GM23338 (cell line): ENCODE measurements around the gene HACL1. TPM values are rescaled to one million over a fixed set of nuclear protein-coding genes. Genes with fewer than 3 reads are reported as not detected.

Source experiments
- ATAC-seq: fragments of 200-7000 bp; cut with Tn5 transposase; 3 replicates; pipeline ENCODE4 v1.9.1; 2020
- DNase-seq: peaks from one replicate; pipeline ENCODE4 v3.0.0-alpha.2; 2015; ENCODE audit warnings: low spot score
- H2AFZ ChIP-seq: fragments of 200-600 bp; sonication (generic); 2 replicates; pipeline ENCODE4 v1.8.0; 2016; ENCODE audit warnings: antibody characterized with exemption, mild to moderate bottlenecking, moderate library complexity
- H3F3A ChIP-seq: fragments of 200-600 bp; sonication (generic); replicated peaks from 2 replicates; pipeline ENCODE4 v1.8.0; 2017; ENCODE audit warnings: antibody characterized with exemption, mixed run types, low read depth
- H3K27ac ChIP-seq: fragments of 200-600 bp; sonication (generic); 2 replicates; pipeline ENCODE4 v1.6.1; 2016; ENCODE audit warnings: low read depth
- H3K27me3 ChIP-seq: fragments of 200-600 bp; sonication (generic); 2 replicates; pipeline ENCODE4 v1.8.0; 2016; ENCODE audit warnings: mild to moderate bottlenecking, mixed run types, moderate library complexity; ENCODE audit not compliant: insufficient read depth
- H3K36me3 ChIP-seq: fragments of 200-600 bp; sonication (generic); 2 replicates; pipeline ENCODE4 v1.8.0; 2016; ENCODE audit warnings: mild to moderate bottlenecking; ENCODE audit not compliant: insufficient read depth
- H3K4me1 ChIP-seq: fragments of 200-600 bp; sonication (generic); 2 replicates; pipeline ENCODE4 v1.8.0; 2016; ENCODE audit warnings: mild to moderate bottlenecking, moderate library complexity; ENCODE audit not compliant: insufficient read depth
- H3K4me2 ChIP-seq: fragments of 200-600 bp; sonication (generic); 2 replicates; pipeline ENCODE4 v1.7.1; 2017; ENCODE audit warnings: mixed run types
- H3K4me3 ChIP-seq: fragments of 200-600 bp; sonication (generic); 2 replicates; pipeline ENCODE4 v1.6.1; 2016; ENCODE audit warnings: mixed run types
- H3K79me2 ChIP-seq: fragments of 200-600 bp; sonication (generic); replicated peaks from 2 replicates; pipeline ENCODE4 v1.8.0; 2017; ENCODE audit warnings: mild to moderate bottlenecking; ENCODE audit not compliant: insufficient read depth
- H3K9me2 ChIP-seq: fragments of 200-600 bp; sonication (generic); 2 replicates; pipeline ENCODE4 v1.8.0; 2017; ENCODE audit not compliant: insufficient read depth
- H4K20me1 ChIP-seq: fragments of 200-600 bp; sonication (generic); replicated peaks from 2 replicates; pipeline ENCODE4 v1.8.0; 2017; ENCODE audit warnings: mild to moderate bottlenecking; ENCODE audit not compliant: insufficient read depth
- H3K27ac Mint-ChIP-seq: 2 replicates; pipeline ENCODE4 v1.8.0; 2020; ENCODE audit warnings: inconsistent platforms, mild to moderate bottlenecking, moderate library complexity, mixed read lengths
- H3K27me3 Mint-ChIP-seq: 3 replicates; pipeline ENCODE4 v1.8.0; 2022; ENCODE audit warnings: low read depth, mild to moderate bottlenecking, moderate library complexity, mixed read lengths, inconsistent platforms; ENCODE audit not compliant: insufficient read depth, poor library complexity
- H3K36me3 Mint-ChIP-seq: 3 replicates; pipeline ENCODE4 v1.8.0; 2021; ENCODE audit warnings: low read depth, mild to moderate bottlenecking, inconsistent platforms, moderate library complexity, mixed read lengths
- H3K4me1 Mint-ChIP-seq: 3 replicates; pipeline ENCODE4 v1.8.0; 2020; ENCODE audit warnings: mild to moderate bottlenecking, inconsistent platforms, mixed read lengths
- H3K4me3 Mint-ChIP-seq: 3 replicates; pipeline ENCODE4 v1.8.0; 2021; ENCODE audit warnings: moderate library complexity, mild to moderate bottlenecking, inconsistent platforms, mixed read lengths
- H3K9me3 Mint-ChIP-seq: 3 replicates; pipeline ENCODE4 v1.8.0; 2020; ENCODE audit warnings: moderate library complexity, mild to moderate bottlenecking, inconsistent platforms, mixed read lengths
- CREB1 ChIP-seq: fragments of 250-450 bp; sonication (Bioruptor Pico); IDR thresholded peaks from 2 replicates; pipeline ENCODE4 v1.5.0; 2020; ENCODE audit warnings: low read depth, mild to moderate bottlenecking, moderate library complexity
- ETS1 ChIP-seq: IDR thresholded peaks from 2 replicates; pipeline ENCODE4 v1.6.1; 2016; ENCODE audit warnings: antibody characterized with exemption
- EZH2 ChIP-seq: fragments of 200-600 bp; sonication (generic); IDR thresholded peaks from one replicate; pipeline ENCODE4 v1.8.0; 2017; ENCODE audit warnings: antibody characterized with exemption, mild to moderate bottlenecking, low read depth; ENCODE audit not compliant: unreplicated experiment
- EZH2phosphoT487 ChIP-seq: fragments of 200-600 bp; sonication (generic); IDR thresholded peaks from one replicate; pipeline ENCODE4 v1.8.1; 2018; ENCODE audit warnings: antibody characterized with exemption; ENCODE audit not compliant: unreplicated experiment
- JUNB ChIP-seq: IDR thresholded peaks from one replicate; pipeline ENCODE4 v1.6.1; 2016; ENCODE audit warnings: antibody characterized with exemption; ENCODE audit not compliant: unreplicated experiment
- NANOG ChIP-seq: IDR thresholded peaks from 2 replicates; pipeline ENCODE4 v1.6.1; 2016; ENCODE audit warnings: antibody characterized with exemption, borderline replicate concordance
- POLR2AphosphoS5 ChIP-seq: IDR thresholded peaks from 2 replicates; pipeline ENCODE4 v1.6.1; 2016; ENCODE audit warnings: antibody characterized with exemption, low read depth
- STAT1 ChIP-seq: IDR thresholded peaks from one replicate; pipeline ENCODE4 v1.6.1; 2016; ENCODE audit warnings: antibody characterized with exemption; ENCODE audit not compliant: unreplicated experiment
- ZNF114 ChIP-seq: fragments of 250-450 bp; sonication (Bioruptor Pico); IDR thresholded peaks from 2 replicates; pipeline ENCODE4 v1.5.0; 2020; ENCODE audit warnings: mild to moderate bottlenecking, moderate library complexity
- ZNF331 ChIP-seq: fragments of 250-450 bp; sonication (Bioruptor Pico); IDR thresholded peaks from 2 replicates; pipeline ENCODE4 v1.5.0; 2020; ENCODE audit warnings: low read depth, mild to moderate bottlenecking, moderate library complexity
- polyA plus RNA-seq: library from polyadenylated mRNA; unstranded; fragments of >200 nt; fragmentation: Nextera tagmentation; extraction: Ambion mirVana; gene quantifications from 2 replicates; pipeline ENCODE4 v1.2.1, GENCODE V29; 2016
- total RNA-seq: library from RNA; depleted of rRNA; stranded (reverse); fragments of >200 nt; shearing (Covaris generic); gene quantifications from 2 replicates; pipeline ENCODE4 v1.2.3, GENCODE V29; 2014
- TF ChIP-seq, protein P1 (sequence below), 2 experiments: fragments of 200-600 bp in 1 of 2; sonication (generic) in 1 of 2; conservative IDR thresholded peaks; 2 replicates each; pipeline versions ENCODE4 v1.5.1 to v1.6.1; 2016 to 2017; ENCODE audit warnings: antibody characterized with exemption in 2 of 2, low read depth in 2 of 2, mild to moderate bottlenecking in 2 of 2, moderate library complexity in 1 of 2
- TF ChIP-seq, protein P2 (sequence below): fragments of 250-450 bp; sonication (Bioruptor Pico); IDR thresholded peaks from 2 replicates; pipeline ENCODE4 v1.5.0; 2020; ENCODE audit warnings: mild to moderate bottlenecking, moderate library complexity

Gene HACL1
- total and polyA plus RNA-seq, 2 experiments from 2014 or later = 19.6 to 33.5 TPM

DNA sequence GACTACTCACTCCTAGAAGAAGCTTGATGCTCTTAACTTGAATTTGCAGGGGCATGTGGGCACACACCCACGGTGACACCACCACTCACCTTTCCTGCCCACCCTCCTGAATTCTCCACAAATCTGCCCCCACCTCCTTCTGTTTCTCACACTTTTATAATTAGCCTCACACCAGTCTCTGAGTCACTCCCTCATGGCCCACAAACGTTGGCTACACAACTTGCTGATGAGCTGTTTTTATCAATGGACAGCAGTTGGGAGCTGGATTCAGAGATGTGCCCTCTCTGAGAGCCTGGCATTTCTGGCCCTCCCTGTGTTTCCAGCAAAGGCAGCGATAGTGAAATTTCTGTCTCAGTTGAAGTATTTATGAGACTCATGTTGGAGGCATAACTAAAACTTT, 81.2 kb downstream of the HACL1 start:
- H3K27me3 ChIP-seq = peaks cover 21% of the 10 kb centered on the region
- H2AFZ ChIP-seq = no peak overlapping the region
- Mint-ChIP-seq H3K4me1 (peaks cover 26% of the 10 kb centered on the region), H3K27me3 (peaks cover 28% of the 10 kb centered on the region), H3K9me3 (no peaks in the 10 kb centered on the region), H3K27ac (no peak overlapping the region), H3K36me3 (no peaks in the 10 kb centered on the region), H3K4me3 (no peak overlapping the region)
- H3K9me2 ChIP-seq = no peaks in the 10 kb centered on the region
- H4K20me1 ChIP-seq = no peaks in the 10 kb centered on the region
- no peak overlapping the region for H3K27ac ChIP-seq
- peaks cover 10% of the 10 kb centered on the region for H3K4me1 ChIP-seq
- TF ChIP-seq ETS1 = no peak
- TF ChIP-seq, protein P1, sequence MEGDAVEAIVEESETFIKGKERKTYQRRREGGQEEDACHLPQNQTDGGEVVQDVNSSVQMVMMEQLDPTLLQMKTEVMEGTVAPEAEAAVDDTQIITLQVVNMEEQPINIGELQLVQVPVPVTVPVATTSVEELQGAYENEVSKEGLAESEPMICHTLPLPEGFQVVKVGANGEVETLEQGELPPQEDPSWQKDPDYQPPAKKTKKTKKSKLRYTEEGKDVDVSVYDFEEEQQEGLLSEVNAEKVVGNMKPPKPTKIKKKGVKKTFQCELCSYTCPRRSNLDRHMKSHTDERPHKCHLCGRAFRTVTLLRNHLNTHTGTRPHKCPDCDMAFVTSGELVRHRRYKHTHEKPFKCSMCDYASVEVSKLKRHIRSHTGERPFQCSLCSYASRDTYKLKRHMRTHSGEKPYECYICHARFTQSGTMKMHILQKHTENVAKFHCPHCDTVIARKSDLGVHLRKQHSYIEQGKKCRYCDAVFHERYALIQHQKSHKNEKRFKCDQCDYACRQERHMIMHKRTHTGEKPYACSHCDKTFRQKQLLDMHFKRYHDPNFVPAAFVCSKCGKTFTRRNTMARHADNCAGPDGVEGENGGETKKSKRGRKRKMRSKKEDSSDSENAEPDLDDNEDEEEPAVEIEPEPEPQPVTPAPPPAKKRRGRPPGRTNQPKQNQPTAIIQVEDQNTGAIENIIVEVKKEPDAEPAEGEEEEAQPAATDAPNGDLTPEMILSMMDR (conservative IDR thresholded peaks at IDR 0.05; ENCODE audit: low read depth in 2 of 2) = no peak
- TF ChIP-seq JUNB = no peak
- no peak for TF ChIP-seq POLR2AphosphoS5
- no peak for TF ChIP-seq ZNF114 (CRISPR knock-in tag)
- TF ChIP-seq STAT1 = no peak
- no peak for TF ChIP-seq ZNF331 (CRISPR knock-in tag)
- TF ChIP-seq EZH2phosphoT487 = no peak
- no peak for TF ChIP-seq NANOG
- TF ChIP-seq CREB1 (CRISPR knock-in tag) = no peak
- TF ChIP-seq EZH2 = no peak
- TF ChIP-seq, protein P2, sequence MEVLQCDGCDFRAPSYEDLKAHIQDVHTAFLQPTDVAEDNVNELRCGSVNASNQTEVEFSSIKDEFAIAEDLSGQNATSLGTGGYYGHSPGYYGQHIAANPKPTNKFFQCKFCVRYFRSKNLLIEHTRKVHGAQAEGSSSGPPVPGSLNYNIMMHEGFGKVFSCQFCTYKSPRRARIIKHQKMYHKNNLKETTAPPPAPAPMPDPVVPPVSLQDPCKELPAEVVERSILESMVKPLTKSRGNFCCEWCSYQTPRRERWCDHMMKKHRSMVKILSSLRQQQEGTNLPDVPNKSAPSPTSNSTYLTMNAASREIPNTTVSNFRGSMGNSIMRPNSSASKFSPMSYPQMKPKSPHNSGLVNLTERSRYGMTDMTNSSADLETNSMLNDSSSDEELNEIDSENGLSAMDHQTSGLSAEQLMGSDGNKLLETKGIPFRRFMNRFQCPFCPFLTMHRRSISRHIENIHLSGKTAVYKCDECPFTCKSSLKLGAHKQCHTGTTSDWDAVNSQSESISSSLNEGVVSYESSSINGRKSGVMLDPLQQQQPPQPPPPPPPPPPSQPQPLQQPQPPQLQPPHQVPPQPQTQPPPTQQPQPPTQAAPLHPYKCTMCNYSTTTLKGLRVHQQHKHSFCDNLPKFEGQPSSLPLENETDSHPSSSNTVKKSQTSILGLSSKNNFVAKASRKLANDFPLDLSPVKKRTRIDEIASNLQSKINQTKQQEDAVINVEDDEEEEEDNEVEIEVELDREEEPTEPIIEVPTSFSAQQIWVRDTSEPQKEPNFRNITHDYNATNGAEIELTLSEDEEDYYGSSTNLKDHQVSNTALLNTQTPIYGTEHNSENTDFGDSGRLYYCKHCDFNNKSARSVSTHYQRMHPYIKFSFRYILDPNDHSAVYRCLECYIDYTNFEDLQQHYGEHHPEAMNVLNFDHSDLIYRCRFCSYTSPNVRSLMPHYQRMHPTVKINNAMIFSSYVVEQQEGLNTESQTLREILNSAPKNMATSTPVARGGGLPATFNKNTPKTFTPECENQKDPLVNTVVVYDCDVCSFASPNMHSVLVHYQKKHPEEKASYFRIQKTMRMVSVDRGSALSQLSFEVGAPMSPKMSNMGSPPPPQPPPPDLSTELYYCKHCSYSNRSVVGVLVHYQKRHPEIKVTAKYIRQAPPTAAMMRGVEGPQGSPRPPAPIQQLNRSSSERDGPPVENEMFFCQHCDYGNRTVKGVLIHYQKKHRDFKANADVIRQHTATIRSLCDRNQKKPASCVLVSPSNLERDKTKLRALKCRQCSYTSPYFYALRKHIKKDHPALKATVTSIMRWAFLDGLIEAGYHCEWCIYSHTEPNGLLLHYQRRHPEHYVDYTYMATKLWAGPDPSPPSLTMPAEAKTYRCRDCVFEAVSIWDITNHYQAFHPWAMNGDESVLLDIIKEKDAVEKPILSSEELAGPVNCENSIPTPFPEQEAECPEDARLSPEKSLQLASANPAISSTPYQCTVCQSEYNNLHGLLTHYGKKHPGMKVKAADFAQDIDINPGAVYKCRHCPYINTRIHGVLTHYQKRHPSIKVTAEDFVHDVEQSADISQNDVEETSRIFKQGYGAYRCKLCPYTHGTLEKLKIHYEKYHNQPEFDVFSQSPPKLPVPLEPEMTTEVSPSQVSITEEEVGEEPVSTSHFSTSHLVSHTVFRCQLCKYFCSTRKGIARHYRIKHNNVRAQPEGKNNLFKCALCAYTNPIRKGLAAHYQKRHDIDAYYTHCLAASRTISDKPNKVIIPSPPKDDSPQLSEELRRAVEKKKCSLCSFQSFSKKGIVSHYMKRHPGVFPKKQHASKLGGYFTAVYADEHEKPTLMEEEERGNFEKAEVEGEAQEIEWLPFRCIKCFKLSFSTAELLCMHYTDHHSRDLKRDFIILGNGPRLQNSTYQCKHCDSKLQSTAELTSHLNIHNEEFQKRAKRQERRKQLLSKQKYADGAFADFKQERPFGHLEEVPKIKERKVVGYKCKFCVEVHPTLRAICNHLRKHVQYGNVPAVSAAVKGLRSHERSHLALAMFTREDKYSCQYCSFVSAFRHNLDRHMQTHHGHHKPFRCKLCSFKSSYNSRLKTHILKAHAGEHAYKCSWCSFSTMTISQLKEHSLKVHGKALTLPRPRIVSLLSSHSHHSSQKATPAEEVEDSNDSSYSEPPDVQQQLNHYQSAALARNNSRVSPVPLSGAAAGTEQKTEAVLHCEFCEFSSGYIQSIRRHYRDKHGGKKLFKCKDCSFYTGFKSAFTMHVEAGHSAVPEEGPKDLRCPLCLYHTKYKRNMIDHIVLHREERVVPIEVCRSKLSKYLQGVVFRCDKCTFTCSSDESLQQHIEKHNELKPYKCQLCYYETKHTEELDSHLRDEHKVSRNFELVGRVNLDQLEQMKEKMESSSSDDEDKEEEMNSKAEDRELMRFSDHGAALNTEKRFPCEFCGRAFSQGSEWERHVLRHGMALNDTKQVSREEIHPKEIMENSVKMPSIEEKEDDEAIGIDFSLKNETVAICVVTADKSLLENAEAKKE = no peak
- no peak overlapping the region for H3K4me3 ChIP-seq
- no peaks in the 10 kb centered on the region for H3K79me2 ChIP-seq
- H3F3A ChIP-seq = no peaks in the 10 kb centered on the region
- no peak for ATAC-seq
- H3K4me2 ChIP-seq = no peak overlapping the region
- no peaks in the 10 kb centered on the region for H3K36me3 ChIP-seq
- no peak for DNase-seq
